Right renal pelvis (tissue), 4 donors: ENCODE data around the gene POLK. TPM values are rescaled to one million over a fixed set of nuclear protein-coding genes. Genes with fewer than 3 reads are reported as not detected.
A peak's percentile ranks its signal among the peaks of the same experiment; 100 is the strongest.
"Not testable (repeated sequence)": the region's sequence is repeated elsewhere in the genome, so short reads cannot be mapped to it uniquely, and the experiment has no call there.

Experiments used
- DNase-seq, 4 donors: peaks; one replicate each; pipeline ENCODE4 v3.0.0-alpha.2; 2013; ENCODE audit warnings: low read depth in 4 of 4, low spot score in 3 of 4, missing footprints in 1 of 4
- polyA plus RNA-seq, 4 donors: library from polyadenylated mRNA; unstranded; fragments of 120-200 nt; gene quantifications; one replicate each; pipeline ENCODE4 v1.2.1, GENCODE V29; 2013; ENCODE audit not compliant: insufficient read length in 4 of 4

POLK gene
- polyA plus RNA-seq, 4 donors, result 25.2 to 33.6 (median 32.6) TPM

DNA sequence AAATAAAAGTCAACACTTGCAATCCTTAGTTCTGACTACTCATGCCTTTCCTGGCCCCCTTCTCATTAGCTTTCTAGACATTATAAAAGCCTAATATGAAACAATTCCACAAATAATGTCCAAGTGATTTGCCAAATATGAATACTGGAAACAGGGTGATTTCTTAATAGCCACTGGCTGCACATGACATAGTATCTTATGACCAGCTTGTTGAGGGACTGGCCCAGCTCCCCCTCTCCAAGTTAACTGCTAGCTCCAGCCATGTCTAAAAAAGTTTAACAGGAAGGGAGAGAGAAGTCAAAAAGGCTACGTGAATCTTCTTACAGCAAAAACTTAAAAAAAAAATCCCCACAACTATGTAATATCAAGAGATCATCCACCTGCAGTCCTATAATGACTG lies 1.7 kb upstream of the POLK start:
- no peak for DNase-seq

GRCh38 chr5:75510417-75510835 lies 1.3 kb upstream of the POLK start:
- DNase-seq, result peak in 2 of 4 donors; percentile 18 to 32

DNA sequence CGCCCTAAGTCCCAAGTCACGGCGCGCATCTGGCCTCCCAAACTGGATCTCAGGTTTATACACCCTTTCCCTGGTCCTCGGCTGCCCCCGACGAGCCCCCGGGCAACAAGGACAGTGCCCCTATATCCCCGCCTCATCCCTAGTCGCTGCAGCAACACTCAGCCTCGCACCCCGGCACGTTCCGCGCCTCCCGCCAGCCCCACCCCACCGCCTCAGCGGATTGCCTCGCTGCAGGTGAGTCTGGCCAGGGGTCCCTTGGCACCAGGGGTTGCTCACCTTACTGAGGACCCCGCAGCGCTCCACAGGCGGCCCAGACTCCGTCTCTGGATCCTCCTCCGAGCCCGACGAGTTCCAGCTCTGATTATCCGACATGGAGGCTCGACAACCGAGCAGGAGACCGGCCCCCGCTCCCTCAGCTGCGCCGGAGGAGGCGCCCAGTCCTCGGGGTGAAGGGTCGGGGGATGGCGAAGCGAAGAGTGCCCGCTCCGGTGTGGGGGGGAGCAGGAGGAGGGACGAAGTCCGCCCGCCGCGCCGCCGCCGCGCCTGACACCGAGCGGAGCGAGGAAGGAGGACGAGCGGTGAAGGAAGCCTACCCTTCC lies 756 bp upstream of the POLK start:
- DNase-seq, result peak in 2 of 4 donors; percentile 30 to 60

GRCh38 chr5:75512383-75513074 lies 838 bp downstream of the POLK start:
- no peak for DNase-seq

GRCh38 chr5:75513841-75514240 lies 2.1 kb downstream of the POLK start:
- DNase-seq, result no peak

DNA sequence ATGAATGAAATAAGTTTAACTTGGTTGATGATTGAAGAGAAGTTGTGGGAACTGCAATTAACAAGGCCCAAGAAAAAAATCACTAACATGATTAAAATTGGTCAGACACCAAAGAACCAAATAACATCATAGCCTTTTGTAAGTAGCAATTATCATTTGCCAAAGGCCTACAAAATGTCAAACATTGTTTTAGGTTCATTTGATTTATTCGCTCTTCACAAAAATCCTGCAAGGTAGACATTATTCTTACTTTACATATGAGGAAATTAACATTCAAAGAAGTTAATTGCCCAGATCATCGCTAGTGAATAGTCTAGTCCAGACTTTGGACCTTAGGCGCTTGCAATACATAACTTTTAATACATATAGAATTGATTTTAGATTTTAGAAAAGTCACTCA lies 2.6 kb downstream of the POLK start:
- DNase-seq, result no peak

DNA sequence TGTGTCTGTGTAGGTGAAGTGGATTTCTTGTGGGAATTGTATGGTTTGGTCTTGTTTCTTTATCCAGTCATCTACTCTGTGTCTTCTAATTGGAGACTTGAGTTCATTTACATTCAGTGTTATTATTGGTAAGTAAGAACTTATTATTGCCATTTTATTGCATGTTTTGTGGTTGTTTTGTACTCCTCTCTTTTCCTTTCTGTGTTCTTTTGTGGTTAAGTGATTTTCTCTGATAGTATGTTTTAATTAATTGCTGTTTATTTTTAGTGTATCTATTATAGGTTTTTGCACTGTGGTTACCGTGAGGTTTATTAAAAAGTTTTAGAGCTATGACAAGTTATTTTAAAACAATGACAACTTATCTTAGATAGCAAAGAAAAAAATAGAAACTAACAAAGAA lies 8.1 kb downstream of the POLK start:
- no peak for DNase-seq

- DNase-seq, result no peak
Observed at GRCh38 chr5:75521195-75521594, 9.5 kb downstream of the POLK start.

- DNase-seq, result no peak
Observed at GRCh38 chr5:75522025-75522424, 10.3 kb downstream of the POLK start.

DNA sequence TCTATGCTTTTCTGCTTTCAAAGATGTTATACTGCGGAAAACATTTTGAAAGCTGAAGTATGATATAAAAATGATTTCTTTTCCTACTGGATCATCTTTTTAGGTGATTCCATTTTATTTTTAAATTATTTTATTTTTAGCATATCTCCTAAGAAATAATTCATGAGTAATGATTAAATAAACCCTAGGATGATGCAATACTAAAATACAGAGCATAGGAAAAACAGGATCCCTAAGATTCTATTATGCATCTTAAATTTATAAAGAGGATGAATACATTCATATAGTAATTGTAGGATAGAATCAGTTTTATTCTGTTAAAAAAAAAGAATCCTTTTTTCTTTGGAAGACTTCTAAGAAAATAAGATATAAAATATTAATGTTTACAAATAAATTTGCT lies 10.9 kb downstream of the POLK start:
- no peak for DNase-seq

DNA sequence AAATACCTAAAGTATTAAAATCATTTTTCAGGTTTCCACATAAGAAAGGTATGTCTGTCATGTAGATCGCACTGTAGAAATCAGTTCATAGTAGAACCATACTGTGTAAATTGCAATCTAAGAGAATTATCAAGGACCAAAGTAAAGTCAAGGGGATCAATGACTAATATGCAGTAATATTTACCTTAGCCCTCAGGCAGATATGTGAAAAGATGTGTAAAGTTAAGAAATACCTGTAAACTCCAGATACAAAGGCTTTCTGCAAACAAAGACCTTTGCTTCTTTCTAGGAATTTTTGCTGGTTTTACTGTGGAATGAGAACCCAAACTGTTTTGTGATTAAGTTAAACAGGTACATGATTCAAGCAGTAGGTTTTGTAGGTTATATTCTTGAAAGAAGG lies 11.6 kb downstream of the POLK start:
- no peak for DNase-seq

DNA sequence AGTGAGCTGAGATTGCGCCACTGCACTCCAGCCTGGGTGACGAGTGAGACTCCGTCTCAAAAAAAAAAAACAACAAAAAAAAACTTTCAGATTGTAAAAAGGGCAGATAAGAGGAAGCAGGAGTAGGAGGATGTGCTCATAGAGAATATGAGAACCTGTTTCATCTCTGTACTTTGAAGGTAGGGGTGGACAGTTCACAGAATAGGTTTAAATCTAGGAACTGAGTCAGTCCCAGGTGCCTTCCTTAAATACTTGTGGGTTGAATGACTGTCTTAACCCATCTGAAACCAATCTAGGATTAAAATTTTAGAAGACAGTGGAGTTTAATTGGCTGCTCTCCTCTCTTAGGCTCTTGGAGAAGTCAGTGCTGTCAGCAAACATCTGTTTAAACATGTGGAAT lies 12.4 kb downstream of the POLK start:
- DNase-seq, result no peak

DNA sequence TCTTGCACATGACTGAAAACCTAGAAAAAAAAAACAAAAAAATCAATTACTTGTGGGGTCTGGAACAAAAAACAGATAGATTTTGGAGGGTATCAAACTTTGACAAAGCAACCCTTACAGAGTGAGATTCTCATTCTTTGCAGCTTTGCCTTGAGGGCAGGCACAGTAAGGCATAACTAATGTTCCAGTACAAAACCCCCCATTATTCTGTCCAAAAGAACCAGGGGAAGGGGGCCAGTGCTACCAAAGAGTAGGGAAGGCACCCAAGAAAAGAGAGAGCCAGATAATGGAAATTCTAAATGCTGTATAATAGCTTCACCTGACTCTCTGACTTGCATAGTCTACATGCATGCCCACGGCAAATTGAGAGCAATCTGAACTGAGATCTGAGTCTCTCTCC lies 12.9 kb downstream of the POLK start:
- no peak for DNase-seq

DNA sequence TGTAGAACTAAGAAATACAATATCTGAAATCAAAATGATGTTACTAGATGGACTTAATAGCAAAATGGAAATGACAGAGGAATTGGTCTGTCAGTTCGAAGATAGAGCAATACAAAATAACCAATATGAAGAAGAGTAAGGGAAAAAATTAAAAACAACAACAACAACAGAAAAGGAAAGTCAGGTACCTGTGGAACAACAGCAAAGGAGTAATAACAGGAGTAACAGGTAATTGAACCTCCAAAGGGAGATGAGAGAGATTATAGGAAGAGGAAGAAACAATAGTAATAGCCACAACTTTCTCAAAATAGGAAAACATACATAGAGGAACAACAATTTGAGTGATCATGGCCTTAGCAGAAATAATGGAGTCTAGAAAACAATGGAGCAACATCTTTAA lies 13.7 kb downstream of the POLK start:
- no peak for DNase-seq

DNA sequence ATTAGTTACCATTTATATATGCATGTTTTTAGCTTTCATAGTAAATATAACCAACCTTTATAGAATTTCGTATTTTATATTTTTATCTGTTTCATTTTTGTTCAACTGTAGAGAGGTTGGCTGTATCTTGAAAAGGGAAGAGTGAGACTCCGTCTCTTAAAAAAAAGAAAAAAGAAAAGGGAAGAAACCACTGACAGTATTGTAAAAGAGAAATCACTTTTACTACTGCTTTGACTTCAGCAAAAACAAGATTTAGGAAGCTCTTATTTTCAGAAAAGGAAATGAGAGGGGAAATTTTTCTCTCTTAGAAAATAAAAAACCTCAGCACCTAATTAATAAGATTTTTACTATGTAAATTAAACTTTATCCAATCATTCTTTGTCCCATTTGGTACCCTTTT lies 14.4 kb downstream of the POLK start:
- DNase-seq, result no peak

GRCh38 chr5:75529185-75529584 lies 17.5 kb downstream of the POLK start:
- DNase-seq, result no peak

- DNase-seq, result no peak
Observed at GRCh38 chr5:75532190-75532589, 20.5 kb downstream of the POLK start.

DNA sequence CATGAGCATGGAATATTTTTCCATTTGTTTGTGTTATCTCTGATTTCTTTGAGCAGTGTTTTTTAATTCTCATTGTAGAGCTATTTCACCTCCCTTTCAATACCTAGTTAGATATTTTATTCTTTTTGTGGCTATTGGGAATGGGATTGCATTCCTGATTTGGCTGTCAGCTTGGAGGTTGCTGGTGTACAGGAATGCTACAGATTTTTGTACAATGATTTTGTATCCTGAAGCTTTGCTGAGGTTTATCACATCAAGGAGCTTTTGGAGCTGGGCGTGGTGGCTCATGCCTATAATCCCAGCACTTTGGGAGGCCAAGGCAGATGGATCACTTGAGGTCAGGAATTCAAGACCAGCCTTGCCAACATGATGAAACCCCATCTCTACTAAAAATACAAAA lies 22.0 kb downstream of the POLK start:
- not testable (repeated sequence) for DNase-seq

DNA sequence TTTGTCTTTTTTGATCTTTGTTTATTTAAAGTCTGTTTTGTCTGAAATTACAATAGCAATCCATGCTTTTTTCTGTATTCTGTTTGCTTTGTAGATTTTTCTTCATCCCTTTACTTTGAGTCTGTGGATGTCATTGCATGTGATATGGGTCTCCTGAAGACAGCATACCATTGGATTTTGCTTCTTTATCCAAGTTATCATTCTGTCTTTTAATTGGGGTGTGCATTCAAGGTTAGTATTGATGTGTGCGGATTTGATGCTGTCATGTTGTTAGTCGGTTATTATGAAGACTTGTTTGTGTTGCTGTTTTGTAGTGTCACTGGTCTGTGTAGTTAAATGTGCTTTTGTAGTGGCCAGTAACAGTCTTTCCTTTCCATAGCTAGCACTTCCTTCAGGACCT lies 23.0 kb downstream of the POLK start:
- DNase-seq, result no peak

DNA sequence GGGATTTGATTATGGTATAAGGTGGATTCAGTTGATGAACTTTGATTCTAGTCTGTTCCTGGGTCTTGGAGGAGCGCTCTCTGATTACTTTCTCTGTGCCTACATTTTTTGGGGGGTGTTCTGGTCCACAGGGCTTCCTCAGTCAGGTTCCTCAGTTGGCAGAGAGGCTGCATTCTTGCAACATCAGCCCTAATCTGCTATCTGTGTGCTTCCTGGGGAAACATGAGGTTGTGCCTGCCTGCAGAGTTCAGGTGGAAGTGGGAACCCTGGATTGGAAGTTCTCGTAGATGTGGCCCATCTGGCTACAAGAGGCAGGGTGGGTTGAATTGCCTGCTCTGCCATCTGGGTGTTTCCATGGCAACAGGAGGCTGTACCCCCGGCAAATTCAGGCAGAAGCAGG lies 24.5 kb downstream of the POLK start:
- DNase-seq, result no peak

- no peak for DNase-seq
Observed at GRCh38 chr5:75536694-75537360, 25.1 kb downstream of the POLK start.

DNA sequence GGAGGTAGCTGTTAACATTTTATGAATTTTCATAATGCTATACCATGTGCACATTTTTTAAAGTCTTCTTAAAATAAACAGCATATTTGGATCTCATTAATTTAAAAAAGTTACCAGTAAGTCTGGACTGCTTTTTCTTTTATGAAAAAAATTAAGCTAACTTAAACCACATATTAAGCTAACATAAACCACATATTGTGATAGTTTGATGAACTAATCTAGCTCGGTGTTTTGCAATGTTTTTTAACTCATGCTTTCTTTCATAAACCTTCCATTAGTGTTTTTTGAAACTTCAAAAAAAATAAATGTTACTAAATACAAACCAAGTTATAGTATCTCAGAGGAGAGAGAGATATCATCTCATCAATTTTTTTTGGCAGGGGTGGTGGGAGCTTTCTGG lies 26.5 kb downstream of the POLK start:
- DNase-seq, result no peak
